HG02981 (cell line): Measurements from ENCODE around the gene DGCR2.
"Not testable (repeated sequence)": the region's sequence is repeated elsewhere in the genome, so short reads cannot be mapped to it uniquely, and the experiment has no call there.

Source experiments
- ATAC-seq: cut with Tn5 transposase; IDR thresholded peaks from one replicate; pipeline ENCODE4 v1.9.1; 2021; ENCODE audit warnings: mild to moderate bottlenecking, moderate library complexity; ENCODE audit not compliant: unreplicated experiment

Gene DGCR2

DNA sequence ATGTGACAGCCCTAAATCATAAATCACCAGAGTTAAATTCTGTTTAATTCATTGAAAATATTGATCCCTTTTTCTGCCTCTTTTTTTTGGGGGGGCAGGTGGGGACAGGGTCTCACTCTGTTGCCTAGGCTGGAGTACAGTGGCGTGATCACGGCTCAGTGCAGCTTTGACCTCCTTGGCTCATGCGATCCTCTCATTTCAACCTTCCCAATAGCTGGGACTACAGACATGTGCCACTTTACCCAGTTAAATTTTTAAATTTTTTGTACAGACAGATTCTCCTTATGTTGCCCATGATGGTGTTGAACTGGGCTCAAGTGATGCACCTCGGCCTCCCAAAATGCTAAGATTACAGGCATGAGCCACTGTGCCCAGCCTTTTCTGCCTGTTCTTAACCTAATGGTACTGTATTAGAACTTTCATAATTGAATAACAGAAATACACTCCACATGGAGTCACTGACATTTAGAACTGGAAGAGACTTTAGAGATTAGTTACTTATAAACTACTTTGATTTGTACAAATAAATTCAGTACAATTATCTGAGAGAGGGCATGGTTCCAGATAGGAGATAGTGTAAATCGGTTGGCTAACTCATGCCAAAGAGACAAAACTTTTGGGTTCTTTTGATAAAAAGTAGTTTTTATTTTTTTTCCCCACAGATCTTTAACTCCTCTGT, 109.8 kb downstream of the DGCR2 start:
- ATAC-seq, result no peak

DNA sequence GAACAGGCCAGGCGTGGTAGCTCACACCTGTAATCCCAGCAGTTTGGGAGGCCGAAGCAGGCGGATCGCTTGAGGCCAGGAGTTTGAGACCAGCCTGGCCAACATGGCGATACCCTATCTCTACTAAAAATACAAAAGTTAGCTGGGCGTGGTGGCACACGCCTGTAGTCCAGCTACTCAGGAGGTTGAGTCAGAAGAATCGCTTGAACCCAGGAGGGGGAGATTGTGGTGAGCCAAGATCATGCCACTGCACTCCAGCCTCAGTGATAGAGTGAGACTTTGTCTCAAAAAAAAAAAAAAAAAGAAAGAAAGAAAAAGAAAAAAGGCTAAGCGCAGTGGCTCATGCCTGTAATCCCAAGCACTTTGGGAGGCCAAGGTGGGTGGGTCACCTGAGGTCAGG, 110.6 kb downstream of the DGCR2 start:
- ATAC-seq, result not testable (repeated sequence)

DNA sequence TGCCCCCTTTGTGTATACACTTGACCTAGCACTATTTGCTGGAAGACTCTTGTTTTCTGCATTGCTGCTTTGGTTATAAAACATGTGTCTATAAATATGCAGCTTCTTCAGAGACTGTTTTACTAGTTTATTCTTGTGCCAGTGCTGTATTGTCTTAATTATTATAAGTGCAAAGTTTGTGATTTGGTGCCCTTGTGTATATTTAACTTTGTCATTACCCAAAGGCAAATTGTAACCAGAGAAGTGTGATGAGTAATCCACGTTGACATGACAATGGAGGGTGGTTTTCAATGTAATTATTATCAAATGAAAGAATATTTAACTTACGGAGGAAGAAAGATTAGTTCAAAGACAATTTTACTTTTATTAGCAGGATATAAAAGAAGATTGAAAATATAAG, 111.1 kb downstream of the DGCR2 start:
- no peak for ATAC-seq

DNA sequence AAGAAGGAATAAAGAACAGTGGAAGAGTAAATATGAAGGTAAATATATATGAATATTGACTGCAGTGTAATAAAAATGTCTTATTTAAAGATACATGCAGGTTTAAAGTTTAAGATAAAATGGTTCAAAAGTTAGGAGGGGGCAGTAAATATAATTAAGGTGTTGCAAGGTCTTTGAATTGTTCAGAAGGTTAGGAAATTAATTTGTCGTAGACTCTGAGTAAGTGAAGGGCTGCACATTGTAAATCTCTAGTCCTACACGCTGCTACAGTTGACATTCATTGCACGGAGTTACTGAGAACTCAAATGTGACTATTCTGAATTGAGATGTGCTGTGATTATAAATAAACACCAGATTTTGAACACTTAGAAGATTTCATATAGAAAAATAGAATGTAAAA, 116.3 kb downstream of the DGCR2 start:
- no peak for ATAC-seq

DNA sequence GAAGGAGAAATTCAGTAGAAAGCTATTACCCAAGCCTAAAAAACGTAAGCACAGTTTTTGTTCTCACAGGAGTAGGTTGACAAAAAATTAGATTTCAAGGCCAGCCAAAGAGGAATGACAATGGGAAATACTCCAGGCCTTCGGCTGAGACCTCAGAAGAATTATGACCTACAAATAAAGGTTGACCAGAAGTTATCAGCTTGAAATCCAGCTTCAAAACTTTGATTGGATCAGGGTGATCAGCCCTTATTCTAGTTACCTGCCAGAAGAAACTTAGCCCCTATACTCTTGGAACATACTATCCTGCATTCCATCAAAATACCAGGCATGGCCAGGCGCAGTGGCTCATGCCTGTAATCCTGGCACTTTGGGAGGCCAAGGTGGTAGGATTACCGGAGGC, 117.7 kb downstream of the DGCR2 start:
- no peak for ATAC-seq

DNA sequence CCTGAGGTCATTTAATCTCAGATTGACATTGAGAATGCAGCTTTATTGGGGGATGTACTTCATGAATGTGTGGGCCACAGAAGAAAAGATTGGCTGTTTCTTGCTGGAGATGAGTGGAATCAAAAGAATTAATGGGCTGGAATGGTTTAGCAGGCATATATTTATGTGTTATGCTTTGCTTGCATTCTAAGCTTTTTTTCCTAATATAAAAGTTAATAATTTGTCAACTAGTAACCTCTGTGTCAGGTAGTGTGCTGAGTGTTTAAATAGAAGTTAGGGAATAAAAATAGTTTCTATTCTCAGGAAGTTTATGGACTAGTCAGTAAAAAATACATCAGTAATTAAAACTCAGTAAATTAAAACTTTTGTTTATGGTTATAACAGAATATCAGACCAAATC, 118.7 kb downstream of the DGCR2 start:
- ATAC-seq, result no peak

DNA sequence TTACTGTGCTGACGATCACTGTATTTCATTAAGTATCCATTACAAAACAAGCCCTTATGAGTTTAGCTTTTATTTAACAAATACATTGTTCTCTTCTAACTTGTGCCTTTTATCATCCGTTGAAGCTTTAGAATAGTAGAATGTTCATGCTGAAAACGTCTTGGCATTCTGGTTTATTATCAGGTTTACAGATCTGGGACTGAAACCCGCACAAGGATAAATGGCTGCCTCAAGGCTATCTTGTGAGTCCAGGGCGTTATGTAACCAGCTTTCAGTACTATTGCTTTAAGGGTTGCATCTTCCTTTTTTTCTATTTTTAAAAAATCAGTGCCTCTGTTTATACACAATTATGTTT, 119.6 kb downstream of the DGCR2 start:
- no peak for ATAC-seq

DNA sequence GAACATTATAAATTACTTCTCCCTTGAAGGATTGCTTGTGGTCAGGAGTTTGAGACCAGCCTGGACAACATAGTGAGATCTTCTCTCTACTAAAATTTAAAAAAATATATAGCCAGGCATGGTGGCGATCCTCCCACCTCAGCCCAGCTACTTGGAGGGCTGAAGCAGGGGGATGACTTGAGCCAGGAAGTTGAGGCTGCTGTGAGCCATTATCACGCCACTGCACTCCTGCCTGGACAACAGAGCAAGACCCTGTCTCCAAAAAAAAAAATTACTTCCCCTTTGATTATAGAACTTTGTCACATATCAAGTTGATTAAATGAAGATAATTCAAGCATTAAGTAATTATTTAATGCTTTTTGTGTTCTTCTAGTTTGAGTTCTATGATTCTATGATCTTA, 121.0 kb downstream of the DGCR2 start:
- ATAC-seq, result no peak

DNA sequence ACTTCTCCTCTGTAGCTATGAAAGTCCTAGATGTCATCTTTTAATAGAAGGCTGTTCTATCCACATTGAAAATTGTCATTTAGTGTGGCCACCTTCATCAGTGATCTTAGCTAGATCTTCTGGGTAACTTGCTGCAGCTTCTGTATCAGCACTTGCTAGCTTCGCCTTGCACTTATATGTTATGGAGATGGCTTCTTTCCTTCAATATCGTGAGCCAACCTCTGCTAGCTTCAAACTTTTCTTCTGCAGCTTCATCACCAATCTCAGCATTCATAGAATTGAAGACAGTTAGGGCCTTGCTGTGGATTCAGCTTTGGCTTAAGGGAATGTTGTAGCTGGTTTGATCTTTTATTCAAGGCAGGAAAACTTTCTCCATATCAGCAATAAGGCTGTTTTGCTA, 122.1 kb downstream of the DGCR2 start:
- not testable (repeated sequence) for ATAC-seq

DNA sequence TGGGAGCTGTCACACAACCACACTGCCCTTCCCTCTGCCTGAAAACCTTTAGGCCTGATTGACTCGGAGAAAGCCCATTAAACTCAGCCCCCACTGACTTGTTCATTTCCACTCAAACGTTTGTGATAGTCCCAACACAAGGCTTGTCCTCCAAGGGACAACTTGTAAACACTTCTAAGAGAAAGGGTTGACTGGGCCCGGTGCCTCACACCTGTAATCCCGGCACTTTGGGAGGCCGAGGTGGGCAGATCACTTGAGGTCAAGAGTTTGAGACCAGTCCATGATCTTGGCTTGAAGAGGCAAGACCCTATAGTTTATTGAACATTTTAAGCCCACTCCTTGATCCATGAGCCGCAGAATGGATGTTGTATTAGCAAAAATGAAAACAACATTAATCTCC, 122.8 kb downstream of the DGCR2 start:
- no peak for ATAC-seq

DNA sequence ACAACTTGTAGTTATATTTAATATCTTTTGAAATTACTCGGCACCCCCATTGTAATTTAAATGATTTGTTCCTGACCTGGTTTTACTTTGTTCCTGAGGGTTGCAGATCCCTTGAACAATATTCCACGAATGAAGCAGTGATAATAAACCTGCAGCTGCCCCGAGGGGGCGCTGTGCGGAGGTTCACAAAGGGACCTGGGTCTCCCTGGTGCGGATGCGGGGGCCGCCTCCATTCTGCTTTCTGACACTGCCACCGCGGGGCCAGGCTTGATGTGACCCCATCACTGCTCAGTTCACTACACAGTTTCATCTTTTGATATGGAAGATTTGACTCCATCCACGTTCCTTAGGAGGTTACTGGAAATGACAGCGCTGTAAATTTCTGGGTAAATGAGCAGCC, 123.2 kb downstream of the DGCR2 start:
- ATAC-seq, result no peak

DNA sequence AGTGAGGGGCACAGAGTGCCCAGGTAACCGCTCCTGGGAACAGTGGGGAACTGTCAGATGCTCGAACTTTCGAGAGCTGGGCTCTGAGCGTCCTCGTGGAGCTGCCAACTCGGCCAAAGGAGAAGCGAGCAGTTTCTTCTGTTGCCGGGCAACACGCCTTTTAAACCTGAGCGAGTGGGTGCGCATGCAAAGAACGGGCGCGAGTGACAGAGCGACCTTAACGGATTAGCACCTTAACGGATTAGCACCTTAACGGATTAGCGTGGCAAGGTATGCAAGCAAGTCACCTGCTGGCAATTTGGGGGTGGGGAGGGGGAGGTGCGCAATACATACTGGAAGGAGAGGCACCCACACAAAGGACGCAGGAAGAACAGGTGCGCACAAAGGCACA, 124.3 kb downstream of the DGCR2 start:
- ATAC-seq, result no peak

DNA sequence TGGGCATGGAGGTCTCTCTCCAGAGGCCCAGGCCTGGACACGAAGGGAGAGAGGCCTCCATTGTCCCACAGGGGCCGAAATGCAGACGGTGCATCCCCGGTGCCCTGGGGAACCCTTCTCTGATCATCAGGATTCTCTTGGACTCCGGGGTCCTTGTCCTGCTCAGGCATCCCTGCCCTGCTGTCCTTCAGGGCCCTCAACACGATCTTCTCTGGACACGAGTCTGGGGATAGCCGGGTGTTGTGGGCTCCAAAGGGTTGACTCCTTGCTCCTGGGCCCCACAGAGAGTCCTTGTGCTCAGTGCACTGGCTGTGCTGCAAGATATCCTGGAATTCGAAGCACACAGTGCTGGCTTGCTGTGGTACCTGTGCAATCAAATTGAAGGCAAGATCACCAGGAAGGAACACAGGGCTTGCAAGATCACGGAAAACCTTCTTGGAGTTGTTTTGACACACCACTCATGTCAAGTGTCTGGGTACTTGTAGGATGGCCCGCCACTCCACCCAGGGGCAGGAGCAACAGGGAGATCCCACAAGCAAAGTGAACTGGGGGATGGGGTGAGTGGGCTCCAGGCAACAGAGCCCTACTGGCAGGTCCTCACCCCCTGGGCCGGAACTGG, 124.8 kb downstream of the DGCR2 start:
- no peak for ATAC-seq

DNA sequence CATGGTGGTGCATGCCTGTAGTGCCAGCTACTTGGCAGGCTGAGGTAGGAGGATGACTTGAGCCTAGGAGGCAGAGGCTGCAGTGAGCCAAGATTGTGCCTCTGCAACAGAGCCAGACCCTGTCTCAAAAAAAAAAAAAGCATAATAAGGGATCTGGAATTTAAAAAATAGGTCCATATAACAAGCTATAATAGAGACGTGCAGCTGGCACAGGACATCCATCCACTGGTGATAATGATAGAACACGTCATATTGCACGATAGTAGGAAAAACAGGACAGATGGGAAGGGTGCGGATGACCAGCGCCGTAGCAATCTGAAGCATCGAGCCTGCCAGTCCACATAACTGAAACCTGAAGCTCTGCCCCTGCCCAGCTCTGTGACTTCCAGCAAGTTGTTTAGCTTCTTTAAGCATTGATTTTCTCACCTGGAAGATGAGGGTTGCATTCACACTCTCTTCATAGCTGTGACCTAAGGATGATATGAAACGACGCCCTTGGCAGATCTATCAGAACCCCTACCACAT, 125.8 kb downstream of the DGCR2 start:
- no peak for ATAC-seq

DNA sequence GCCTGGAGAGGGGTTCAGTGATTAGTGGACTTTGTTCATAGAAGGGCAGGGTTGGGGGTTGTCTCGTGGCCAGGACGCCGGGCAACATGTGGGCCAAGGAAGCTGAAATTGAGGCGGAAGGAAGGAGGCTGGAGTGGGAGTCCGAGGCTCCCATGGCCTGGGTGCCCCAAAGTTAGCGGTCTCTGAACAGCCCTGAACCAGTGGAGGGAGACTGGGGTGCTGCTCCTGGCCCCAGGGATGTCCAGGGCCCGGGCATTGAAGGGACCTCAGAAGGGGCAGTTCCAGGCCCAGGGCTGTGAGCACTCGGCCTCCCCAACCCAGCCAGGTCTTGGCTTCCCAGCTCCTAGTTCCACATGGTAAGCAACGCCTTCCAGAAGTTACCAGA, 126.9 kb downstream of the DGCR2 start:
- no peak for ATAC-seq

DNA sequence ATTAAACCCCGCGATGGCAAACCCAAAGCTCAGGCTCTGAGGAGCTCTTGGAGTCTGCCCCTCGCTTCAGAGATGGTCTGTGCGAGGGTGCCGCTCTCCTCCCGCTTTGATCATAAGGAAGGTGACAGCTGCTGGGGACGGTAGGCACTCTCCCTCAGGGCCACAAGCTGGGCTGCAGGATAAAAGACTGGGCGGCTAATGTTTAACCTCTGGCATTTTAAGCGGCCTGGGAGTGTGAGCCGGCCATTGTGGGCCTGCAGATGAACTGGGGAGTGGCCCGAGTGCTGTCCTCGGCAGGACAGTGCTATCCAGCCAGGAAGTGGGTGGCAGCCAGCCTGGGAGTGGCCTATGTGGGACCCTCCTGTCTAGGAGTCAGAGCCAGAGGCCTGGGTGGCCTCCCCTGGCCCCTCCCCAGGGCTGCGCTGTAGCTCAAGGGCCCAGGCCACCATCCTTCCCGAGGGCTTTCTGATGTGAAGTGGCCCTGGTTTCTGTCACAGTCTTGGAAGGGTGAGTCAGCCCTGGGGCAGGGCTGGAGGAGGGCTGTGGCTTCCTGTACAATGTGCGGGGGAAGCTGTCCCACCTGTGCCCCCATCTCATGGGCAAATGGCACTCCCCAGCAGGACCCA, 127.4 kb downstream of the DGCR2 start:
- no peak for ATAC-seq

DNA sequence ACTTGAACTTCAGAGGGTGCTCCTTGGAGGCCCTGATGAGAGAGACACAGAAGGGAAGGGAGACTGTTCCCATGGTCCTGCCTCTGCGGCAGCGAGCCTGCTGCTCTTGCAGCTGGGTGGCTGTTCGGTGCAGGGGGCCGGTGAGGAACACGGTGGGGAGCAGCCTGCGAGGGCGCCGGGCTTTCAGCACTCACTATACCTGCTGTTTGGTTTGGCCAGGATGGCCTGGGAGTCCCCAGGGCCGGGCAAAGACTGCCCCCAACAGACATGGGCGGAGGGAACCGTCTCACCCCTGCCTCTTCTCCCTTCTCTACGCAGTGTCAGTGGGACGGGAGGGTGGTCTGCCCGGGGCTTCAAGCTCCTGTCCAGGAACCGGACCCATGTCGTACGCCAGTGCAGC, 128.2 kb downstream of the DGCR2 start:
- no peak for ATAC-seq

DNA sequence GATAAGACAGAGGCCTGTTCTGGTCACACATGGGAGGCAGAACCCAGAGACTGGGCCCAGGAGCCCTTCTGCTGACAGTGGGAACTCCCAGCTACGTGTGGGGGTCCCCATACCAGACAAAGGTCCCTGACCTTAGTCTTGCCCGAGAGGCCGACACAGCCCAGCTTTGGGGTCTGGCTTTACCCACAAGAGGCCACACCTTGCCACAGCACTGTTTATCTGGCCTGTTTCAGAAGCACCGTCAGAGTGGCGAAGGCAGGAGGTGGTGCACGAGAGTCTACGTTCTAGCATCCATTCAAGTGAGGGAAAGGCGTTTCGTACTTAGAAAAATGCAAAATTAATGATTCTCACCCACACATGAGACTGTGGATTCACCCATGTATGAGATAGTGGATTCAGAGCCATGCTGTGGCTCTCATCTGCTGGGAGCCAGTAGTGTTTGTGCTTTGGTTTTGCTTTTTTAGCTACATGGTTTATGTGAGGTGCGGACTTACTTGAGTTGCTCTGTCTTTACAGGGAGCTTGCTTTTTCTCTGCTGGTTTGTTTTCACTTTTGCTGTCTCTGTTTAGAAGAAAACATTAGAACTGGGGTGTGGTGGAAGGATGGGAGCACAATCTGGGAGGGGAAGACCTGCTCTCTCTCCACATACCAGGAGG, 129.5 kb downstream of the DGCR2 start:
- no peak for ATAC-seq

DNA sequence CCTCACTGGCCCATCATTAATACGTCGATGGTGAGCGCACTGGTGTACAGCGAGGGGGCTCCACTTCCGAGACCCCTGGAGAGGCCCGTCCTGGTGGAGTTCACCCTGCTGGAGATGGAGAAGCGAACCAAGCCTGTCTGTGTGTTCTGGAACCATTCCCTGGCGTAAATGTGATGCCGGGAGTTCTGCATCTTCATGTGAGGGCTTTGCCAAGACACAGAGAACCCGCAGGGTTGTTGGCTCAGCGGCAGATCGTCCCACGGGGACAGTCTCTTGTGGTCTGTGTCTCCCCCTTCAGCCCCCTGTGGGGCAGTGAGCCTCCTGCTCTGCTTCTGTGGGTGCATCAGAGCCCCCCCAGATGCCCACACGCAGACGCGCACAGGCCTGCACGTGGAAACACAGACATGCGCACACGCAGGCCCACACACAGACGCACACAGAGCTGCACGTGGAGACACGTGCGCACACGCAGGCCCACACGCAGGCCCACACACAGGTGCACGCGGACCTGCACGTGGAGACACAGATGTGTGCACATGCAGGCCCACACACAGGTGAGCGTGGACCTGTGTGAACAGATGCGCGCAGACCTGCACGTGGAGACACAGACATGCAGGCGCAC, 130.3 kb downstream of the DGCR2 start:
- ATAC-seq, result no peak

DNA sequence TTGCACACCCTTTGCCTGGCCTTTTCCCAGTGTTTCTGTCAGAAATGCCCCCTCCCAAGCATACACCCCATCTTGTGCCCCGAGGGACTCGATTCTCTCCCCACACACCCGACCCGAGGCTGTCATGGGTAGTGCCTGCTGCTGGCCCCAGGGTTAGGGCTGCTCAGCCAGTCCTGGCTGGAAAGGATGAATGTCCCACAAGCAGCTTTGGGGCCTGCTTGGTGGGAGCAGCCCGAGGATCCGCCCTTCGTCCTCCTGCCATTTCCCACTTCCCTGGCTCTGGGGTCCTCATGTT, 131.1 kb downstream of the DGCR2 start:
- ATAC-seq, result no peak

DNA sequence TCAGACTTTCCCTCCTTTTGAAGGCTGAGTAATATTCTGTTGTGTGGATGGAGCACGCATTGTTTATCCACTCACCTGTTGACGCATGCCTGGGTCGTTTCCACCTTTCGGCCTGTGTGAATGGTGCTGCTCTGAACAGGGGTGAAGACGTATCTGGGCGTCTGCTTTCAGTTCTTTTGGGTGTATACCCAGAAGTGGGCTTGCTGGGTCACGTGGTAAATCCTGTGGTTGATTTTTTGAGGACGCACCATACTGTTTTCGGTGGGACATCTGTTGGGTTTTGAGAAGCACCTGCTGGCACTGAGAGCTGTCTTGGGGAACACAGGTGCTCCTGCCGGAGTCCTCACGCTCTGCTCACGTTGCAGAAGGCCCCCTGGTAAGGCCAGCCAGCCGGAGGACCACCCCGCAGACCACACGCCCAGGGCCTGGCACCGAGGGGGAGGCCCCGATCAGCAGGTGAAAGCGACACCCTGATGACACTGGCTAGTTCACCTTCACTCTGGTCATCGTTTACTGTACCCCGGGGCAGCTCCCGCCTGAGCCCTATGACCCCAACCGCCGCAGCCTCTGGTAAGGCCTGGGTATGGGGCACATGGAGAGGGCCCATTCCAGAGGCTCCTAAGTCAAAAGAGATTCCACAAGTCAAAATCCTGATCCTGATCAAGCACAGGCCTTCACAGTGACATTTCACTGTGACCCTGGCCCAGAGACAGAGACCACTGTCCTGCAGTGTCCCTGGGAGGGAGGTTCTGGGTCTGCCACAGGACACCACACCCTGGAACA, 131.7 kb downstream of the DGCR2 start:
- ATAC-seq, result no peak
